ENCODE measurements around the gene TUNAR.

The TUNAR gene
- 0 to 0.08 (median 0) reads per million in 4 donors for total RNA-seq

- no peak for DNase-seq
Observed at GRCh38 chr14:95876761-95877538, at the start of gene TUNAR. Gene TUNAR, plus strand, starts transcription at chr14:95876832.

GRCh38 chr14:95828649-95829265, 47.9 kb upstream of the TUNAR start:
- DNase-seq = no peak

GRCh38 chr14:95829321-95829720, 47.3 kb upstream of the TUNAR start:
- DNase-seq = no peak

GRCh38 chr14:95830386-95830785, 46.2 kb upstream of the TUNAR start:
- DNase-seq = no peak

GRCh38 chr14:95831041-95831440, 45.6 kb upstream of the TUNAR start:
- DNase-seq = no peak

GRCh38 chr14:95831468-95831867, 45.2 kb upstream of the TUNAR start:
- no peak for DNase-seq

- DNase-seq = no peak
Observed at GRCh38 chr14:95832012-95832411, 44.6 kb upstream of the TUNAR start.

GRCh38 chr14:95833429-95833828, 43.2 kb upstream of the TUNAR start:
- no peak for DNase-seq

GRCh38 chr14:95834496-95834895, 42.1 kb upstream of the TUNAR start:
- DNase-seq = no peak

GRCh38 chr14:95835121-95835730, 41.4 kb upstream of the TUNAR start:
- DNase-seq = peak in 1 of 5 donors; percentile 6

- no peak for DNase-seq
Observed at GRCh38 chr14:95838862-95839261, 37.8 kb upstream of the TUNAR start.

- no peak for DNase-seq
Observed at GRCh38 chr14:95840094-95840700, 36.4 kb upstream of the TUNAR start.

GRCh38 chr14:95841668-95842067, 35.0 kb upstream of the TUNAR start:
- no peak for DNase-seq

GRCh38 chr14:95849761-95850160, 26.9 kb upstream of the TUNAR start:
- DNase-seq = no peak

GRCh38 chr14:95850429-95850828, 26.2 kb upstream of the TUNAR start:
- DNase-seq = no peak

GRCh38 chr14:95855606-95856005, 21.0 kb upstream of the TUNAR start:
- DNase-seq = no peak

- no peak for DNase-seq
Observed at GRCh38 chr14:95857275-95857674, 19.4 kb upstream of the TUNAR start.

- DNase-seq = no peak
Observed at GRCh38 chr14:95858893-95859292, 17.7 kb upstream of the TUNAR start.

GRCh38 chr14:95862243-95862642, 14.4 kb upstream of the TUNAR start:
- no peak for DNase-seq

- no peak for DNase-seq
Observed at GRCh38 chr14:95863295-95863694, 13.3 kb upstream of the TUNAR start.

- DNase-seq = no peak
Observed at GRCh38 chr14:95869776-95870175, 6.9 kb upstream of the TUNAR start.

GRCh38 chr14:95870772-95871171, 5.9 kb upstream of the TUNAR start:
- DNase-seq = no peak

- DNase-seq = no peak
Observed at GRCh38 chr14:95871531-95871930, 5.1 kb upstream of the TUNAR start.

- no peak for DNase-seq
Observed at GRCh38 chr14:95872777-95873176, 3.9 kb upstream of the TUNAR start.
